ENCODE measurements around the gene ADARB2.

- no peak for TF ChIP-seq EZH2 (IDR thresholded peaks at IDR 0.05; ENCODE audit: low read length, missing control alignments)
- TF ChIP-seq, protein P1, sequence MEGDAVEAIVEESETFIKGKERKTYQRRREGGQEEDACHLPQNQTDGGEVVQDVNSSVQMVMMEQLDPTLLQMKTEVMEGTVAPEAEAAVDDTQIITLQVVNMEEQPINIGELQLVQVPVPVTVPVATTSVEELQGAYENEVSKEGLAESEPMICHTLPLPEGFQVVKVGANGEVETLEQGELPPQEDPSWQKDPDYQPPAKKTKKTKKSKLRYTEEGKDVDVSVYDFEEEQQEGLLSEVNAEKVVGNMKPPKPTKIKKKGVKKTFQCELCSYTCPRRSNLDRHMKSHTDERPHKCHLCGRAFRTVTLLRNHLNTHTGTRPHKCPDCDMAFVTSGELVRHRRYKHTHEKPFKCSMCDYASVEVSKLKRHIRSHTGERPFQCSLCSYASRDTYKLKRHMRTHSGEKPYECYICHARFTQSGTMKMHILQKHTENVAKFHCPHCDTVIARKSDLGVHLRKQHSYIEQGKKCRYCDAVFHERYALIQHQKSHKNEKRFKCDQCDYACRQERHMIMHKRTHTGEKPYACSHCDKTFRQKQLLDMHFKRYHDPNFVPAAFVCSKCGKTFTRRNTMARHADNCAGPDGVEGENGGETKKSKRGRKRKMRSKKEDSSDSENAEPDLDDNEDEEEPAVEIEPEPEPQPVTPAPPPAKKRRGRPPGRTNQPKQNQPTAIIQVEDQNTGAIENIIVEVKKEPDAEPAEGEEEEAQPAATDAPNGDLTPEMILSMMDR (conservative IDR thresholded peaks at IDR 0.05 in 1 of 2, IDR thresholded peaks at IDR 0.05 in 1 of 2; ENCODE audit: low read depth in 1 of 2, low read length in 2 of 2) = no peak
These were observed 28.2 kb downstream of the ADARB2 start for GRCh38 chr10:1709161-1709560.
